Spleen (tissue), 7 donors: ENCODE measurements around the gene GIPC3.

ENCODE experiments used
- POLR2A ChIP-seq, 3 donors: fragments of 450-650 bp; IDR thresholded peaks; one replicate each; pipeline ENCODE4 v1.5.1; 2017; ENCODE audit warnings: antibody characterized with exemption in 3 of 3, mild to moderate bottlenecking in 1 of 3
- TF ChIP-seq, protein P1 (sequence below), 11 experiments: fragments of 200-600 bp in 7 of 11; fragments of 450-650 bp in 4 of 11; sonication (generic) in 4 of 11; IDR thresholded peaks in 8 of 11; conservative IDR thresholded peaks in 3 of 11; 1 replicate in 7 of 11; 2 replicates in 4 of 11; pipeline versions ENCODE4 v1.4.0 to v1.8.0; 2016 to 2021; ENCODE audit warnings: antibody characterized with exemption in 11 of 11, inconsistent platforms in 4 of 11, mild to moderate bottlenecking in 1 of 11
- donor health status: DM: no; HTN: no; CAD: no; lungs with moderate emphysema.
- donor health status: DM: no; HTN: no; CAD: no.
- donor health status: DM: no; HTN: no; CAD: no.

DNA sequence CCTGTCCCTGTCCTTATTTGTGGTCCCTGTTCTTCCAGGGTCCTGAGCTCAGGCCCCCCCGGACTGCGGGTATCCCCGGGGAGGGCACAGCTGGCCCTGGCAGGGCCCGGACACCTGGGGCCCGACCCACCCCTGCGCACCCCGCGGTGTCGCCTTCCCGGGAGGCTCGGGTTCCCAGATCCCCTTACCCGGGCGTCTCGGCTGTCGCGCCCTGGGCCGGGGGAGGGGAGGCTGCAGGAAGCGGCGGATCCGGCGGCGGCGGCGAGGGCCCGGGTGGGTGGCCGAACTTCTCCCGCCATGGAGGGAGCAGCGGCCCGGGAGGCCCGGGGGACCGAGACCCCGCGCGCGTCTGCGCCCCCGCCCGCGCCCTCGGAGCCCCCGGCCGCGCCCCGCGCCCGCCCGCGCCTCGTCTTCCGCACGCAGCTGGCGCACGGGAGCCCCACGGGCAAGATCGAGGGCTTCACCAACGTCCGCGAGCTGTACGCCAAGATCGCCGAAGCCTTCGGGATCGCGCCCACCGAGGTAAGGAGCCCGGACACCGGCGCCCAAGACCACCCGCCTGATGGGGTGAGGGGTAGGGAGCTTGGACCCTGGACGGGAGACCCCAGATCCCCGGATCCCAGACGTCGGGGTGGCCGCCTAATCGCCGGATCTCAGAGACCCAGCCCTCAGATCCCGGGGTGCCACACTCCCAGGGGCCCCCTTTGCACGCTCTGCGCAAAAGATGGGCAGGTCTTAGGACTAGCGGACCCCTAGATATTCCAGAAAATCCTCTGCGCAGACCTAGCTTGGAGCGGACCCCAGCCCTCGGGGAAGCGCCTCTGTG, at the start of gene GIPC3:
- TF ChIP-seq, protein P1, sequence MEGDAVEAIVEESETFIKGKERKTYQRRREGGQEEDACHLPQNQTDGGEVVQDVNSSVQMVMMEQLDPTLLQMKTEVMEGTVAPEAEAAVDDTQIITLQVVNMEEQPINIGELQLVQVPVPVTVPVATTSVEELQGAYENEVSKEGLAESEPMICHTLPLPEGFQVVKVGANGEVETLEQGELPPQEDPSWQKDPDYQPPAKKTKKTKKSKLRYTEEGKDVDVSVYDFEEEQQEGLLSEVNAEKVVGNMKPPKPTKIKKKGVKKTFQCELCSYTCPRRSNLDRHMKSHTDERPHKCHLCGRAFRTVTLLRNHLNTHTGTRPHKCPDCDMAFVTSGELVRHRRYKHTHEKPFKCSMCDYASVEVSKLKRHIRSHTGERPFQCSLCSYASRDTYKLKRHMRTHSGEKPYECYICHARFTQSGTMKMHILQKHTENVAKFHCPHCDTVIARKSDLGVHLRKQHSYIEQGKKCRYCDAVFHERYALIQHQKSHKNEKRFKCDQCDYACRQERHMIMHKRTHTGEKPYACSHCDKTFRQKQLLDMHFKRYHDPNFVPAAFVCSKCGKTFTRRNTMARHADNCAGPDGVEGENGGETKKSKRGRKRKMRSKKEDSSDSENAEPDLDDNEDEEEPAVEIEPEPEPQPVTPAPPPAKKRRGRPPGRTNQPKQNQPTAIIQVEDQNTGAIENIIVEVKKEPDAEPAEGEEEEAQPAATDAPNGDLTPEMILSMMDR (IDR thresholded peaks at IDR 0.05 in 8 of 11, conservative IDR thresholded peaks at IDR 0.05 in 3 of 11), result no peak
- TF ChIP-seq POLR2A (IDR thresholded peaks at IDR 0.05), result no peak
